ENCODE measurements around the gene NHSL1. TPM values are rescaled to one million over a fixed set of nuclear protein-coding genes. Genes with fewer than 3 reads are reported as not detected.

Gene NHSL1
- total RNA-seq, 4 donors from 2014 or later: 44.4 to 70.9 (median 53.2) TPM

GRCh38 chr6:138482816-138483215 lies 16.5 kb downstream of the NHSL1 start:
- WGBS, 2 donors: 82 to 84% methylated on average over 3 of the region's 3 CpGs

GRCh38 chr6:138480279-138480949 lies 18.9 kb downstream of the NHSL1 start:
- 84 to 91% methylated on average over 6 of the region's 6 CpGs for WGBS, 2 donors
- DNase-seq (ENCODE audit: low spot score in 2 of 2): no peak
- H3K4me3 ChIP-seq (ENCODE audit: low read depth, poor library complexity, severe bottlenecking): no peak overlapping the region
- TF ChIP-seq CTCF (IDR thresholded peaks at IDR 0.05): no peak
- TF ChIP-seq POLR2A (IDR thresholded peaks at IDR 0.05): no peak
- intact Hi-C loops (cut with DNase I; ENCODE audit: low total_unique reads): no loop called here

More at GRCh38 chr6:138482816-138483215, 16.5 kb downstream of the NHSL1 start:
- no peak for TF ChIP-seq POLR2A (IDR thresholded peaks at IDR 0.05)
- no peak for TF ChIP-seq CTCF (IDR thresholded peaks at IDR 0.05)
- no peak for DNase-seq (ENCODE audit: low spot score in 2 of 2)
- H3K4me3 ChIP-seq (ENCODE audit: low read depth, poor library complexity, severe bottlenecking): no peak overlapping the region
- intact Hi-C loops (cut with DNase I; ENCODE audit: low total_unique reads): no loop called here

GRCh38 chr6:138477913-138478539 lies 21.3 kb downstream of the NHSL1 start:
- DNase-seq (ENCODE audit: low spot score in 2 of 2): no peak
- no peak for TF ChIP-seq CTCF (IDR thresholded peaks at IDR 0.05)
- intact Hi-C loops (cut with DNase I; ENCODE audit: low total_unique reads): no loop called here
- WGBS, 2 donors: 68 to 84% methylated on average over 4 of the region's 4 CpGs
- no peak overlapping the region for H3K4me3 ChIP-seq (ENCODE audit: low read depth, poor library complexity, severe bottlenecking)

- no peak for TF ChIP-seq POLR2A (IDR thresholded peaks at IDR 0.05)
- no peak for TF ChIP-seq CTCF (IDR thresholded peaks at IDR 0.05)
- H3K4me3 ChIP-seq (ENCODE audit: low read depth, poor library complexity, severe bottlenecking): no peak overlapping the region
- intact Hi-C loops (cut with DNase I; ENCODE audit: low total_unique reads): no loop called here
- no peak for DNase-seq (ENCODE audit: low spot score in 2 of 2)
Observed at GRCh38 chr6:138476116-138476515, 23.2 kb downstream of the NHSL1 start.

GRCh38 chr6:138473144-138473543 lies 26.1 kb downstream of the NHSL1 start:
- 89 to 97% methylated on average over 9 of the region's 9 CpGs for WGBS, 2 donors
- DNase-seq (ENCODE audit: low spot score in 2 of 2): no peak
- no peak overlapping the region for H3K4me3 ChIP-seq (ENCODE audit: low read depth, poor library complexity, severe bottlenecking)
- intact Hi-C loops (cut with DNase I; ENCODE audit: low total_unique reads): no loop called here
- TF ChIP-seq POLR2A (IDR thresholded peaks at IDR 0.05) (no peak), CTCF (IDR thresholded peaks at IDR 0.05) (no peak)
